Cortex of kidney (tissue), 1 donor: Measurements from ENCODE around the gene APOC1.
A peak's percentile ranks its signal among the peaks of the same experiment; 100 is the strongest.
"Not testable (repeated sequence)": the region's sequence is repeated elsewhere in the genome, so short reads cannot be mapped to it uniquely, and the experiment has no call there.

Experiments used
- DNase-seq: peaks from one replicate; lab custom pipeline; 2025; lab: John Stamatoyannopoulos, UW

Gene APOC1

DNA sequence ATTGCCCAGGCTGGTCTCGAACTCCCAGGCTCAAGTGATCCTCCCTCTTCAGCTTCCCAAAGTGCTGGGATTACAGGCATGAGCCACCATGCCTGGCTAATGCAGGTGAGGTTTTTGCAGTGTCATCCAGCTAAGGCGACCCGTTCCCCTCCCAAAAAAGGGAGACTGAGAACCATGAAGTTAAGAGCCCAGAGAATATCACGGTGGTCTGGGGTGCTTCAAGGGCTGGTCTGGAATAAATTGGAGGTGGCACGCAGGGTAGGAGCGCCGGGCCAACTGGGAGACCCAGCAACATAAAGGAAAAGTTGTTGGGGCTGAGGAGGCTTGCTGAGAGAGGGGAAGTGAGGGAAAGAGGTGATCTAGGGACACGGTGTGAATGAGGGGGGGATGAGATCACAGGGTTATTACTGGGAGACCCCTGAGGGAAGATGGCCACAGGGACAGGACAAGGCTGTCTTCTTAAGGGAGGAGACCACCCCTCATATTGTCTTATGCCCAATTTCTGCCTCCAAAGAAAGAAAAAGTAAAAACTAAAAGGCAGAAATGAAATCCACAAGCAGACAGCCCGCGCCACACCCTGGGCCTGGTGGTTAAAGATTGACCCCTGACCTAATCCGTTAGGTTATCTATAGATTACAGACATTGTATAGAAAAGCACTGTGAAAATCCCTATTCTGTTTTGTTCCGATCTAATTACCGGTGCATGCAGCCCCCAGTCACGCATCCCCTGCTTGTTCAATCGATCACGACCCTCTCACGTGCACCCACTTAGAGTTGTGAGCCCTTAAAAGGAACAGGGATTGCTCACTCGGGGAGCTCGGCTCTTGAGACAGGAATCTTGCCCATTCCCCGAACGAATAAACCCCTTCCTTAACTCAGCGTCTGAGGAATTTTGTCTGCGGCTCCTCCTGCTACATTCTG is 636 bp upstream of the APOC1 start:
- DNase-seq = not testable (repeated sequence)

GRCh38 chr19:44924243-44924725 is 9.9 kb downstream of the APOC1 start:
- no peak for DNase-seq

GRCh38 chr19:44925114-44925891 is 10.9 kb downstream of the APOC1 start:
- DNase-seq = no peak

DNA sequence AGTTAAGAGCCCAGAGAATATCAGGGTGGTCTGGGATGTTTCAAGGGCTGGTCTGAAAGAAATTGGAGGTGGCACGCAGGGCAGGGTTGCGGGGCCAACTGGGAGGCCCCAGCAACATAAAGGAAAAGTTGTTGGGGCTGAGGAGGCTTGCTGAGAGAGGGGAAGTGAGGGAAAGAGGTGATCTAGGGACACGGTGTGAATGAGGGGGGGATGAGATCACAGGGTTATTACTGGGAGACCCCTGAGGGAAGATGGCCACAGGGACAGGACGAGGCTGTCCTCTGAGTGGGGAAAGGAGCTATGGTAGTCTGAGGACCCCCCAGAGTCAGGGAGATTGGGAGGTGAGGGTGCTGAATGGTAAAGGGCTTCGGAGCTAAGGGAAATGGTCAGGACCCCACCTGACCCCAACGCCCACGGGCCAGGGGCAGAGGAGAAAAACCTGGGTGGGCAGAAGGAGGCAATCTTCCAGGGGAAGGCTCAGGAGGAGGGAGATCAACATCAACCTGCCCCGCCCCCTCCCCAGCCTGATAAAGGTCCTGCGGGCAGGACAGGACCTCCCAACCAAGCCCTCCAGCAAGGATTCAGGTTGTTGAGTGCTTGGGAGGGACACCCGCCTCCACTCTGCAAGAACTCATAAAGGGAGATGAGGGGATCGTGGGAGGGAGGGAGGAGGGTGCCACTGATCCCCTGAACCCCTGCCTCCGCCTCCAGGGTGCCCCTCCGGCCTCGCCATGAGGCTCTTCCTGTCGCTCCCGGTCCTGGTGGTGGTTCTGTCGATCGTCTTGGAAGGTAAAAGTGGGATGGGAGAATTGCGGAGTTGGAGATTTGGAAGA is 12.1 kb downstream of the APOC1 start:
- DNase-seq = not testable (repeated sequence)

- no peak for DNase-seq
Measured at GRCh38 chr19:44927746-44928145, 13.3 kb downstream of the APOC1 start.

DNA sequence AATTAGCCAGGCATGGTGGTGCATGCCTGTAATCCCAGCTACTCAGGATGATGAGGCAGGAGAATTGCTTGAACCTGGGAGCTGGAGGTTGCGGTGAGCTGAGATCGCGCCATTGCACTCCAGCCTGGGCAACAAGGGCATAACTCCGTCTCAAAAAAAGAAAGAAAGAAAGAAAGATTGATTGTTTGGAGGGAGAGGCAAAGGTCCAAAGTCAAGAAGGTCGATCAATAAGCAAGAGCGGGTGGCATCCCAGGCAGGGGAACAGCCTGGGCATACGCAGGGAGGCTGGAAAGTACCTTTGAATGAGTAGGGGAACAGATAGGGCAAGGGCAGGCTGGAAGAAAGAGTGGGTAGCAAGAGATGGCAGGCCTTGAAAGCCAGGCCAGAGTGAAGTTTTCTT is 15.7 kb downstream of the APOC1 start:
- no peak for DNase-seq

GRCh38 chr19:44931541-44931940 is 17.1 kb downstream of the APOC1 start:
- DNase-seq = no peak

GRCh38 chr19:44939668-44940067 is 25.3 kb downstream of the APOC1 start:
- no peak for DNase-seq

DNA sequence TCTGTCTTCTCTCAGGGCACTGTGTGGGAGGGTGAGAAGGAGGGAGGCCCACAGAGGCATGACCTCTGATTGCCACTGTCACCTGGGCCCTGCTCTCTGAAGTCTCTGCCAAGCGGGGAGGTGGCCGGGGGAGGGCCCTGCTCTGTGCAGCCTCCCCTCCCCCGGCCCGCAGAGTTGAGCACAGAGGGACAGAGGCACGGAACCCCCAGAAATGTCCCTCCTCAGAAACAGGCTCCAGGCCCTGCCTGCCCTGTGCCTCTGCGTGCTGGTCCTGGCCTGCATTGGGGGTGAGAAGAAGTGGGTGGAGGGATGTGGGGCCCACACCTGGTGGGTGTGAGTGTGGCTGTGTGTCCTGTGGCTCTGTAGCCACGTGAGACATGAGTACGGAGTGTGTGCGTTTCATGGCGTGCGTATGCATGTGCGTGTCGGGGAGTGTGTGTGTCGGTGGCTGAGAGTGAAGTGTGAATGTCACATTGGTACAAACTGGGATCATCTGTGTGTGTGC is 27.7 kb downstream of the APOC1 start, which contains the start of gene APOC4:
TSS of gene APOC4 (plus strand) at position 171 of the 505 bp plus-strand sequence. CDS start at position 212, 41 bp downstream.
- DNase-seq = no peak

DNA sequence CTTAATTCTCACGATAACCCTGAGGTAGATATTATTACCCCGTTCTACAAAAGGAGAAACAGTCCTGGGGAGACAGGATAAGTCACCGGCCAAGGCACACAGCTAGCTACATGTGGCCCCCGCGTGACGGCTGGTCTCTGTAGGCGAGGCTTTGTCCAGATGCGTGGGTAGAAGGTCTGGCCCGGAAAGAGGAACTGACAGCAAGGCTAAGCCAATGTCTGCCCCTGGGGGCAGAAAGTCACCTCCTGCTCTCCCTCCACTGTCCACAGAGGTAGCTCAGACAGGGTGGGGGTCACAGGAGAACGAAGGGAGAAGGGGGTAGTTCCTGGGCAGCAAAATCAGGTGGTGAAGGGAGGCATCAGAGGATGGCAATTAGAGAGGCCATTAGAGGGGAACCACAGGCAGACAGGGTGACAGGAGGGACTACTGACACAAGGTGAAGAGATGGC is 29.4 kb downstream of the APOC1 start:
- no peak for DNase-seq

GRCh38 chr19:44947041-44947581 is 32.7 kb downstream of the APOC1 start:
- no peak for DNase-seq

DNA sequence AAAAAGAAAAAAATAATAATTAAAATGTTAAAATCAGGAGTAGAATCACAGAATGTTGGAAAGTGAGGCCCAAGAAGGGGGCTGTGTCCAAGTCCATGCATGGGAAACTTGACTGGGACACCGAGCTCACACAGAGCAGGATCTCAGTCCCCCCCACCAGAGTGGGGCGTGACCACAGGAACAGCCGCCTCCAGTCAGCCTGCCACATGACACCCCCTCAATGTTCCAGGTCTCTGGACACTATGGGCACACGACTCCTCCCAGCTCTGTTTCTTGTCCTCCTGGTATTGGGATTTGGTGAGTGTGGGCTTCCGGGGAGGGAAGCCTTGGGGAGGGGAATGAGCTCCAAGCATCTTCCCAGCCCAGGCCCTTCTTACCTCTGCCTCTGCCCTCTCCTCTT is 33.8 kb downstream of the APOC1 start:
- no peak for DNase-seq

GRCh38 chr19:44948763-44949374 is 34.5 kb downstream of the APOC1 start:
- DNase-seq = no peak

GRCh38 chr19:44949550-44949949 is 35.1 kb downstream of the APOC1 start:
- no peak for DNase-seq

DNA sequence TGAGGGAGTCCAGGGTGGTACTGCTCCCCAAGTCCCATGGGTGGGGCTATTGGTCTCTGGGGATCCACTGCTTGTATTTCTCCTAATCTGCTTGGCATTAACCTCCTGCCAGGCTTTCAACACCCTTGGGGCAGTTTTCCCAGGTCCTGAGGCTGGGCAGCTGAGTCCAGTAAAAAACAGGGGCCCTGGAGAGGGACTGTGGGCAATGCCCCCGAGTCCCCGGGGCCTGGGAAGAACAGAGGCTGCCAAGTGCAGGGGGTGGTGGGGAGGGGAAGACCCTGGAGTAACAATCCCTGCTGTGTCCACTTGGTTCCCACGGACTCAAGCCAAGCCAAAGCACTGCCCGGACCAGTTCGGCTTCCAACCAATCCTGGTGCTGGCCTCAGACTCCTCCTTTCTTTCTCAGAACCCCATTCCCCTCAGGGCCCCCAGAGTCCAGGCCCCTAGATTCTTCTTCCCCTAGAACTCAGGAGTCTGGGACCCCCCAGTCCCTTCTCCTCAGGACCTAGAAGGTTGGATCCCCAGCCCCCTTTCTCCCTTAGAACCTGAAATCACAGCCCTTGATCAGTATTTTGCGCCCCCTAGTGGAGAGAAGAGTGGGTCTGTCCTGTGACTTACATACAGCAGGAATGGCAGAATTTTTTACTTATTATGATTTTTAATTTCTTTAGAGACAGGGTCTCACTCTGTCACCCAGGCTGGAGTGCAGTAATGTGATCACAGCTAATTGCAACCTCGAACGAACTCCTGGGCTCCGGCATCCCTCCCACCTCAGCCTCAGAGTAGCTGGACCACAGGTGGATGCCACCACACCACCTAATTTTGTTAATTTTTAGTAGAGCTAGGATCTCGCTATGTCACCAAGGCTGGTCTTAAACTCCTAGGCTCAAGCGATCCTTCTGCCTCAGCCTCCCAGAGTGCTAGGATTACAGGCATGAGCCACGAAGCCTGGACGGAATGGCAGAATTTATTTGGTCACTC is 37.1 kb downstream of the APOC1 start:
- DNase-seq = no peak

GRCh38 chr19:44954278-44954648 is 39.9 kb downstream of the APOC1 start:
- DNase-seq = no peak

GRCh38 chr19:44954649-44955504 is 40.5 kb downstream of the APOC1 start, which contains the start of gene CLPTM1:
TSS of gene CLPTM1 (plus strand) at chr19:44955380. CDS start at chr19:44955396, 16 bp downstream.
- peak; percentile 59 for DNase-seq
